GM18519 (cell line): ENCODE measurements around the gene PBX1.
"Not testable (repeated sequence)": the region's sequence is repeated elsewhere in the genome, so short reads cannot be mapped to it uniquely, and the experiment has no call there.

Experiments
- ATAC-seq: cut with Tn5 transposase; IDR thresholded peaks from one replicate; pipeline ENCODE4 v1.9.1; 2021; ENCODE audit warnings: mild to moderate bottlenecking, moderate library complexity; ENCODE audit not compliant: unreplicated experiment, low FRiP score

Gene PBX1

DNA sequence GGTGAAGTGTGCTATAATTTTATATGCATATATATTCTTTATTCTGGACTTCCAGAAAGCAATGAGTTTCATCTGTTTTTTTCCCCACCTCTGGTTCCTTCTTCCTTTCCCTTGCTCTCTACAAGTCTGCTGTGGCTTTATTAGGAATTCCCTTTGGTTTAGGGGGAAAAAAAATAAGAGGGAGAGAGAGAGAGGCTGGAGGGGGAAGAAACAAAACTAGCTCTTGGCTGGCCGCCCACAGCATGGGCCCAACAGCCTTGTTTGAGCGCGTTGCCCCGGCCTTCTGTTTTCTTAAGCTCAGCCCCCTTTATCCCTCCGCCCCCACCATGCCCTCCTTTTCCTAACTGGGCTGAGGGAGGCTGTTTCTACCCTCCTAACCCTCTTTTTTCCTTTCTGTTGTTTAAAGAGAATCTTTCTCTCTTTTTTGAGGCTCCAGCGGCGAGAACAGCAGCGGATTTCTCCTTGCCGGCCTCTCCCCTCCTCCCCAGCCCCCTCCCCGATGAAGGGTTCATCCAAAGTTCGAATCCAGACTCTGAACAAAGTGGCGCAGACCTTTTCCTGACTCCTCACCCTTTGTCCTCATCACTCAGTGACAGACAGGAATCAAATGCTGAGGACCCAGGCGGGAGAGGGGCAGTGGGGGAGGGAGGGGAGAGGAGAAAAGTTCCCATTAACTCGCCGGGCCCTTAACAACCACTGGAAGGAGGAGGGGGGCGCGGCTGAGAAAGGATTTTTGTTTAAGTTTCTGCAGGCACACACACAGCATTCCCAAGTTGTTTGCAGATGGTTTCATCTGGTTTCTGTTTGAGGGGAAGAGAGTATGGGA, 29.7 kb downstream of the PBX1 start:
- no peak for ATAC-seq

GRCh38 chr1:164589408-164589807, 30.4 kb downstream of the PBX1 start:
- no peak for ATAC-seq

- no peak for ATAC-seq
These were observed 31.1 kb downstream of the PBX1 start for GRCh38 chr1:164589961-164590507.

DNA sequence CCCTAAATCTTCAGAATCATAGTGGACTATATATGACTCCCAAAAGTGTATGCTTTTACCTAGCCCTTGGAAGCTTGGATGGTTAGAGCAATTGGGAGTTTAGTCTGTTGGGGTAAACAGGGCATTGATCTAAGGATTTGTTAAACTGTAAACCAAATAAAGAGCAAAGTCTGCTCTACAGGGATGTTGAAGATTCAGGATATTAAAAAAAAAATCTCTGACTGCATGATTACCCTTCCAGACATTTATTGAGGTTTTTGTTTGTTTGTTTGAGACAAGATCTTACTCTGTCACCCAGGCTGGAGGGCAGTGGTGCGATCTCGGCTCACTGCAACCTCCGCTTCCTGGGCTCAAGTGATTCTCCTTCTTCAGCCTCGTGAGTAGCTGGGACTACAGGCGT, 31.6 kb downstream of the PBX1 start:
- no peak for ATAC-seq

- no peak for ATAC-seq
These were observed 32.9 kb downstream of the PBX1 start for GRCh38 chr1:164591858-164592257.

GRCh38 chr1:164592634-164593033, 33.6 kb downstream of the PBX1 start:
- ATAC-seq = no peak

GRCh38 chr1:164595212-164595611, 36.2 kb downstream of the PBX1 start:
- no peak for ATAC-seq

DNA sequence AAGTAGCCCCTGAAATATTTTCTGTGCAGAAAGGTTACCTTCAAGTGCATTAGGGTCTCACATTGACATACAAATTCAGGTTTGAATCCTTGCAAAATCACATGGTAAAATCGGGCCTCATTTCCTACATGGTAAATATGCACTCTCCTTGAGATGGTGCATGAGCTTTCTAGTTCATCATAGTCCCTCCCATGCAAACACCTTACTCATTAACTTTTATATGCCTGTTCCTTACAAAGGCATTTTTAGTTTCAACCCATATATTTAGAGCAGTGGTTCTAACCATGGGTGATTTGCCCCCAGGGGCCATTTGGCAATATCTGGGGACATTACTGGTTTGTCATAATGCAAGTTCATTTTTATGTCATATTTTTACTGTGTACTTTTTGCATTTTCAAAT, 37.2 kb downstream of the PBX1 start:
- ATAC-seq = no peak

- no peak for ATAC-seq
These were observed 39.7 kb downstream of the PBX1 start for GRCh38 chr1:164598719-164599118.

- ATAC-seq = no peak
These were observed 40.3 kb downstream of the PBX1 start for GRCh38 chr1:164599272-164599671.

DNA sequence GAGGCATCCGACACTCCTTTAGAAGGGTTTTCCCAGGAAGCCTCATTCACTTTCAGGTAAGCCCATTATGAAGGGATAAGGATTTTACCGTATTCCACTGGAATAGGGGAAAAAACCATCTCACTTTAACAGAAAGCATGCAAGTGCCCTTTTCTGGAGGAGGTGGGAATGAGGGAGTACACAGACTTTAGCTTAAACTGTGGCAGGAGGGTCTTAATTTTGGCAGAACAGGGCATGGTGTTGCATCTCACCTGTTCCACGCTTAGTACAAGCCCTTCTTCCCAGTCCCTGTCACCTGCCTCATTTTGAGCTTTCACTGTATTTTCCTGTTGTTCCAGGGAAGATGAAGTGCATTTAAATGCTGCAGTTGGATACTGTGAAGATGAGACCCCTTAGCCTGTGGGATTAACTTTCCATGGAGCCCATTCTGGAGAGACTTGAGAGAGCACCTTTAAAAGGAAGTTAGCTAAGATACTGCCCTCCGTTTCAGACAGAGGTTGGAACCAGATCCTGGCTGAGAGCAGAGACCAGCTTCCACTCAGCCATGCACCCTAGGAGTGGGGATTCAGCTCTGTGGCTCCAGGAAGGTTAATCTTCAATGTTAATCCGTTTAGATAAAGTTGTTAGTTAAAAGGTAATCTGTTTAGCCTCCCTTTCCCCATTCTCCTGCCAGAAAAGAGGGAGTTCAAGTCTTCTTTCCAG, 42.6 kb downstream of the PBX1 start:
- no peak for ATAC-seq

- no peak for ATAC-seq
These were observed 43.1 kb downstream of the PBX1 start for GRCh38 chr1:164602101-164602422.

GRCh38 chr1:164602480-164603093, 43.6 kb downstream of the PBX1 start:
- no peak for ATAC-seq

DNA sequence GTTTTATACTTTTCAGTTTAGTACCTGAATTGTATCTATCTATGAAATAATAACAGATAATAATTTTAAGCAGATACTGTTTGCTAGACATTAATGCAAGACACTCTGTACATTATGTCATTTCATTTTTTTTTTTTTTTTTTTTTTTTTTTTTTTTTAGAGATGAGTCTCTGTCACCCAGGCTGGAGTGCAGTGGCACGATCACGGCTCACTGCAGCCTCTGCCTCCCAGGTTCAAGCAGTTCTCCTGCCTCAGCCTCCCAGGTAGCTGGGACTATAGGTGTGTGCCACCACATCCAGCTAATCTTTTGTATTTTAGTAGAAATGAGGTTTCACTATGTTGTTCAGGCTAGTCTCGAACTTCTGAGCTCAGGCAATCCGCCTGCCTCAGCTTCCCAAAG, 44.8 kb downstream of the PBX1 start:
- not testable (repeated sequence) for ATAC-seq

DNA sequence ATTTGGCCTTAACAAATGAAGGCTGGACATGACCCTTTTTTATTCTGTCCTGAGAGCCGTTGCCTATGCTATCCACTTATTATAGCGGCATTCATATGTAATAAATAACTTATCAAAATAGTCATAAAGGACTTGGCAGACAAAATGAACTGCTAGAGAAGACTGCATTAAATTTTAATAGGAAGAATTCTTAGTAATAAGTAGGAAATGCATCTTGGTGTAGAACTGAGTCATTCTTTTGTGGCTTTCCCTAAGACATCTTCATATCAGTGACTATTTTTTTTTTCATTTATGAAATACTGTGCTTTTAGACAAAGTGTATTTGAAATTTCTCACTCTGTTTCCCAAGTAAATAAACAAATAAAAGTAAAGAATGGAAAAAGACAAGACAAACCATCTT, 45.6 kb downstream of the PBX1 start:
- ATAC-seq = no peak

GRCh38 chr1:164605254-164606091, 46.5 kb downstream of the PBX1 start:
- ATAC-seq = no peak

DNA sequence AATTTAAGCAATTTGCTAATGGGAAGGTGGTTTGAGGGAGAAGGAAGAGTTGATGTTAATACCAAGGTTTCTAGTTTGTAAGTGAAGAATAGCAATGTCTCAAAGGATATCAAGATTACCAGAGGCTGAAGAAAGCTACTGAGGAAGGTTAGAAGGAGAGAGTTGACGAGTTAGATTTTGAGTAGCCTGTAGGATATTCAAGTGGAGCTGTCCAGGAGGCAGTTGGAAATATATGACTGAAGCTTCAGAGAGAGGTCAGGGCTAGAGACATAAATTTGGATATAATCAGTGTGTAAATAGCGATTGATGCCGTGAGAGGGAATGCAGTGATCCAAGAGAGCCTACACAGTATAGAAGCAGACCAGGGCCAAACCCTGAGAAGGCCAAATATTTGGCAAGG, 48.4 kb downstream of the PBX1 start:
- ATAC-seq = no peak

DNA sequence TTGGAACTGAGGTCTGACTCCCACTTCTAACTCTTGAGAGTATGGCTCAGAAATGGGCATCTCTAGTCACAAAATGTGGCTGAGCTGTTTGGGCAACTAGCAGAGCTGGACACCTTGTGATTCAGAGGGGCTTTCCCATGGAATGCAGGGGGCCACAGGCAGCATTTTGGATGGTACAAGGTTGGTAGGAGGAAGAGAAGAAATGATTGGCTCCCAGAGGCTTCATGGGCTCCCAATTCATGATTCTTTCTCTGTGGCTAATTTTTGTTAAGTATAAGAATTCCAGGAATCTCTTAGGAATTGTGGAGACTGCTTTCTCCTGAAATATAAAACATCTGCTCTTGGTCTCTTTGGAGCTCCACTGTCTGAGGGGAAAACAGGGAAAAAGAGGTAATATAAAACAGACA, 49.7 kb downstream of the PBX1 start:
- ATAC-seq = no peak

- no peak for ATAC-seq
These were observed 50.1 kb downstream of the PBX1 start for GRCh38 chr1:164609089-164609488.

GRCh38 chr1:164610538-164611222, 51.7 kb downstream of the PBX1 start:
- no peak for ATAC-seq
